Measurements from ENCODE around the gene HOXC13. TPM values are rescaled to one million over a fixed set of nuclear protein-coding genes. Genes with fewer than 3 reads are reported as not detected.
A peak's percentile ranks its signal among the peaks of the same experiment; 100 is the strongest.

The HOXC13 gene
- total RNA-seq, 3 donors from 2014 or later (not counting 1 experiment from before 2014, with no cell fraction given): not detected

GRCh38 chr12:53995378-53996239, 57.0 kb downstream of the HOXC13 start:
- Histone ChIP-seq H3K27me3 (ENCODE audit: control insufficient read depth, insufficient read depth, low read length) (peaks cover 92% of the 10 kb centered on the region), H3K4me1 (ENCODE audit: control insufficient read depth, insufficient read depth, low read length) (peaks cover 49% of the 10 kb centered on the region), H3K9me3 (ENCODE audit: control insufficient read depth, insufficient read depth, low read length) (peaks cover 3% of the 10 kb centered on the region), H3K4me3 (ENCODE audit: low read length) (peak overlapping the region; percentile 43), H3K36me3 (ENCODE audit: control insufficient read depth, insufficient read depth, low read length) (no peaks in the 10 kb centered on the region), H3K27ac (ENCODE audit: low read length) (no peak overlapping the region)
- Mint-ChIP-seq H3K27me3 (ENCODE audit: low read depth in 2 of 2) (peaks cover 74 to 89% of the 10 kb centered on the region in 2 donors), H3K36me3 (no peaks in the 10 kb centered on the region), H3K9me3 (no peaks in the 10 kb centered on the region), H3K27ac (peak overlapping the region in 1 of 2 donors; percentile 81), H3K4me1 (peaks cover 46 to 47% of the 10 kb centered on the region in 2 donors), H3K4me3 (peak overlapping the region; percentile 91)
- WGBS (ENCODE audit: insufficient coverage): 2% methylated on average over 48 of the region's 48 CpGs
- peak in 1 of 2 donors; percentile 60 for DNase-seq
- intact Hi-C loops (cut with micrococcal nuclease): loop anchor here (5.0 kb wide), 2 partner anchors 37 to 38 kb away; partner anchors contain the start of gene HOXC5
- TF ChIP-seq CTCF (IDR thresholded peaks at IDR 0.05): no peak
- ATAC-seq: peak; percentile 50 to 65 (median 53)

Other genes with a start within 250 kb of the HOXC13 start
- gene CALCOCO1, start 211.4 kb upstream of the HOXC13 start, total RNA-seq: 100 to 1,000 TPM; 215 to 256 (median 226) TPM
- gene CISTR, start 186.9 kb upstream of the HOXC13 start, total RNA-seq: not detected
- not detected for gene HOXC12, start 16.1 kb downstream of the HOXC13 start, total RNA-seq
- not detected for gene HOXC11, start 34.3 kb downstream of the HOXC13 start, total RNA-seq
- gene HOTAIR, start 36.1 kb downstream of the HOXC13 start, total RNA-seq: not detected
- not detected for gene HOXC10, start 46.3 kb downstream of the HOXC13 start, total RNA-seq
- not detected for gene HOXC9, start 61.3 kb downstream of the HOXC13 start, total RNA-seq
- gene HOXC8, start 70.2 kb downstream of the HOXC13 start, total RNA-seq: not detected
- not detected for gene HOXC6, start 89.6 kb downstream of the HOXC13 start, total RNA-seq
- under 1 TPM in 1 of 3 donors, not detected in 2; 0.20 TPM for gene HOXC5, start 94.2 kb downstream of the HOXC13 start, total RNA-seq
- gene HOXC4, start 115.0 kb downstream of the HOXC13 start, total RNA-seq: 1 to 10 TPM in 2 of 3 donors, under 1 TPM in 1; 0.95 to 3.2 (median 1.8) TPM

Data from natural killer cell (primary cell).